K562 (cell line): ENCODE results near the gene FLVCR2. TPM values are rescaled to one million over a fixed set of nuclear protein-coding genes. Genes with fewer than 3 reads are reported as not detected.

Experiments
- ATAC-seq: fragments of 200-7000 bp; cut with Tn5 transposase; 3 replicates; pipeline ENCODE4 v1.9.1; 2020; ENCODE audit warnings: moderate library complexity
- BruUV-seq: library from RNA; stranded (reverse); fragments of 400-500 nt; replicated peaks from 2 replicates; lab custom pipeline; 2021; lab: Mats Ljungman, UMichigan
- CTCF ChIA-PET: fragments of 300-600 bp; formaldehyde crosslinking; extraction: SDS; loops from one replicate; lab custom pipeline; 2021; ENCODE audit warnings: low intra/inter-chr PET ratio; lab: Yijun Ruan, JAX
- POLR2A ChIA-PET: fragments of 300-600, 350-650 bp; sonication (Branson Sonifier 250); formaldehyde crosslinking; extraction: SDS; loops from one replicate; lab custom pipeline; 2021; ENCODE audit warnings: antibody characterized with exemption, inconsistent platforms; lab: Yijun Ruan, JAX
- DNase-seq, 4 experiments: peaks; one replicate each; pipeline versions ENCODE4 v3.0.0 to v3.0.0-alpha.2; 2011 to 2018; ENCODE audit warnings: low spot score in 3 of 4, mixed read lengths in 3 of 4; ENCODE audit errors: extremely low read depth in 1 of 4
- FAIRE-seq: peaks from 2 replicates; lab custom pipeline; 2011; peaks lifted over from hg19 to GRCh38; lab: Jason Lieb, UNC
- H2AFZ ChIP-seq: 2 replicates; pipeline ENCODE4 v1.6.0; 2011; ENCODE audit warnings: low read depth, low read length, control low read depth, inconsistent platforms
- H3K27ac ChIP-seq: fragments of 200-600 bp; 3 replicates; pipeline ENCODE4 v1.8.0; 2011; ENCODE audit warnings: low read depth, mild to moderate bottlenecking, control low read depth, inconsistent platforms, low read length, moderate library complexity, mixed read lengths; ENCODE audit errors: extremely low read depth
- H3K27me3 ChIP-seq, 2 experiments: fragments of 300-600 bp in 1 of 2; 2 replicates in 1 of 2; 3 replicates in 1 of 2; pipeline versions ENCODE4 v1.6.0 to v1.8.0; 2011; ENCODE audit warnings: inconsistent platforms in 2 of 2, low read length in 2 of 2, mild to moderate bottlenecking in 1 of 2, mixed read lengths in 1 of 2, moderate library complexity in 1 of 2; ENCODE audit not compliant: control insufficient read depth in 2 of 2, insufficient read depth in 2 of 2
- H3K36me3 ChIP-seq: fragments of 300-600 bp; 3 replicates; pipeline ENCODE4 v1.8.0; 2011; ENCODE audit warnings: mild to moderate bottlenecking, low read length, inconsistent platforms; ENCODE audit not compliant: control insufficient read depth, insufficient read depth
- H3K4me1 ChIP-seq, 2 experiments: fragments of 200-600 bp in 1 of 2; replicated peaks in 1 of 2; 2 replicates in 1 of 2; 3 replicates in 1 of 2; pipeline versions ENCODE4 v1.5.1 to v1.8.0; 2011; ENCODE audit warnings: inconsistent platforms in 2 of 2, low read length in 2 of 2, mild to moderate bottlenecking in 1 of 2, mixed read lengths in 1 of 2, moderate library complexity in 1 of 2; ENCODE audit not compliant: control insufficient read depth in 2 of 2, insufficient read depth in 2 of 2
- H3K4me2 ChIP-seq: 2 replicates; pipeline ENCODE4 v1.6.1; 2011; ENCODE audit warnings: low read length, control low read depth, inconsistent platforms, mixed read lengths; ENCODE audit not compliant: insufficient read depth
- H3K4me3 ChIP-seq: fragments of 200-600 bp; sonication (generic), shearing (Covaris generic); 2 replicates; pipeline ENCODE4 v1.5.1; 2016; ENCODE audit warnings: control low read depth, inconsistent platforms
- H3K79me2 ChIP-seq: fragments of 200-600 bp; 3 replicates; pipeline ENCODE4 v1.8.0; 2011; ENCODE audit warnings: low read length, inconsistent platforms; ENCODE audit not compliant: control insufficient read depth, insufficient read depth
- H3K9ac ChIP-seq, 2 experiments: 2 replicates each; pipeline versions ENCODE4 v1.6.0 to v1.6.1; 2011; ENCODE audit warnings: low read depth in 2 of 2, low read length in 2 of 2, control low read depth in 1 of 2, inconsistent platforms in 1 of 2, mild to moderate bottlenecking in 1 of 2, mixed read lengths in 1 of 2; ENCODE audit not compliant: insufficient read depth in 1 of 2
- H3K9me1 ChIP-seq: one replicate; pipeline ENCODE4 v1.6.0; 2011; ENCODE audit warnings: inconsistent platforms, mild to moderate bottlenecking, low read length, moderate library complexity; ENCODE audit not compliant: control insufficient read depth, insufficient read depth
- H3K9me3 ChIP-seq: replicated peaks from 2 replicates; pipeline ENCODE4 v1.5.1; 2011; ENCODE audit warnings: low read depth, low read length, inconsistent platforms; ENCODE audit not compliant: control insufficient read depth, insufficient read depth
- H4K20me1 ChIP-seq: replicated peaks from 2 replicates; pipeline ENCODE4 v1.6.1; 2011; ENCODE audit warnings: low read length, inconsistent platforms, mixed read lengths; ENCODE audit not compliant: control insufficient read depth, insufficient read depth
- FUS ChIP-seq: fragments of 200-400 bp; formaldehyde crosslinking; optimal IDR thresholded peaks from 2 replicates; pipeline ENCODE3; 2017; ENCODE audit warnings: low read depth, low read length
- TARDBP ChIP-seq: fragments of 450-650 bp; IDR thresholded peaks from 2 replicates; pipeline ENCODE4 v1.6.1; 2016
- WGBS: fragments of 100-300 bp; shearing (Covaris generic); methylation state at CpG from one replicate; pipeline ENCODE4 v1.1.6; 2016; ENCODE audit warnings: low coverage, mixed read lengths; ENCODE audit not compliant: insufficient coverage; ENCODE audit errors: missing lambda C conversion rate; 5-methylcytosine and 5-hydroxymethylcytosine counted together
- in situ Hi-C: fragments of 300-500 bp; cut with MboI; formaldehyde crosslinking; loops from 4 replicates; pipeline ENCODE4 v1.15.0; 2018; ENCODE audit warnings: inconsistent platforms, mixed read lengths
- intact Hi-C: fragments of 100-400 bp; cut with micrococcal nuclease; formaldehyde crosslinking; loops from 2 replicates; pipeline ENCODE4 v1.14.2; 2022
- polyA plus RNA-seq, 8 experiments: library from polyadenylated mRNA; depleted of rRNA in 4 of 8; stranded (reverse) in 5 of 8; unstranded in 3 of 8; fragments of >200 nt; fragmentation: Nextera tagmentation in 2 of 8; fragmentation: Illumina TruSeq in 1 of 8; extraction: Ambion mirVana in 2 of 8; extraction: Trizol in 1 of 8; gene quantifications; 2 replicates each; pipeline versions ENCODE4 v1.2.1 to v1.2.3, GENCODE V29; 2011 to 2014; ENCODE audit warnings: inconsistent platforms in 1 of 8, missing spikeins in 1 of 8
- total RNA-seq, 7 experiments: library from RNA; depleted of rRNA in 6 of 7; stranded (reverse); fragments of >200 nt in 6 of 7; fragmentation: Illumina TruSeq in 2 of 7; extraction: Trizol in 2 of 7; gene quantifications; 2 replicates each; pipeline versions ENCODE4 v1.2.1 to v1.2.3, GENCODE V29; 2011 to 2021; ENCODE audit warnings: low replicate concordance in 1 of 7
- TF ChIP-seq, protein P1 (sequence below): sonication (generic); formaldehyde crosslinking; IDR thresholded peaks from 2 replicates; pipeline ENCODE4 v1.8.0; 2022; ENCODE audit warnings: missing genetic modification reagents, mild to moderate bottlenecking, moderate library complexity, borderline replicate concordance

The FLVCR2 gene
- total and polyA plus RNA-seq, 9 of the 15 experiments (the other 6 are each of a cell fraction or from before 2014, with no cell fraction given), result 1.5 TPM; not detected in 8

DNA sequence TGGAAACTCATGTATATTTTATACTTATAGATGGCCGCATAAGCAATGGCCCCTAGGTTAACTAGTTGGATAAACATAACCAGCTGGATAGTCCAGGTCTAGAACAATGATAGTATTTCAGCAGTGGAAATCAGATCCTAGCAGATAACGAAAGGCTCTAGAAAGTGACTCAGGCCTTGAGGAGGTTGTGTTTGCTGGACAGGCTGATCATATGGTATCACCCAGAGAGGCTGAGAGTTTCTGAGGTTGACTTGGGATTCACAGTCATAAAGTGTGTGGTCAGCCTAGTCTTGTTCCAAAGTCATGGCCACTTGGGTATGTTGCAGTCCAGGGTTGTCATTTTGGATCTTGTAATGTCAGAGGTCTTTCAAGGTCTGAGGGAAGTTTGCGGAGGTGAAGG lies 16.8 kb downstream of the FLVCR2 start (continued):
- no peak for TF ChIP-seq FUS

DNA sequence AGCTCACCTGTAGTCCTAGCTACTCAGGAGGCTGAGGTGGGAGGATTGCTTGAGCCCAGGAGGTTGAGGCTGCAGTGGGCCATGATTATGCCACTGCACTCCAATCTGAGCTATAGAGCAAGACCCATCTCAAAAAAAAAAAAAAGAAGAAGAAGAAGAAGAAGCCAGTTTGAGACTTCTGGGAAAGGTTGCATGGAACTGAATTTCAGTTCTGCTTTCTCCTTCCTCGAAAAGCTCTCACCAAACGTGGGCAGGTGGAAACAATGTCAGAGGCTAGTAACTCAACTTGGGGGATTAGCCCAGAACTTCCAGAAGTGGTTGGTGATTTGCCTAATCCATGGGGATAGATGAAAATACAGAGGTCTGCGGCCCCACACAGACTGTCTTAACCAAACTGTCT lies 18.7 kb downstream of the FLVCR2 start:
- H3K79me2 ChIP-seq, result no peaks in the 10 kb centered on the region
- no TSS peak for BruUV-seq
- DNase-seq, result no peak
- WGBS, result 4% methylated on average over 3 of the region's 3 CpGs
- H3K4me3 ChIP-seq, result no peak overlapping the region
- H3K9ac ChIP-seq, result no peak overlapping the region
- H3K36me3 ChIP-seq, result no peaks in the 10 kb centered on the region
- no peak overlapping the region for H3K27ac ChIP-seq
- FAIRE-seq, result no peak
- no peaks in the 10 kb centered on the region for H3K9me3 ChIP-seq
- intact Hi-C loops, result loop anchor here (1.0 kb wide), 1 partner anchor 11 kb away; no protein-coding TSS in a partner anchor
- H3K27me3 ChIP-seq, result peaks cover 2 to 6% of the 10 kb centered on the region in 2 experiments; a peak in 3 of 5 replicates
- no peak overlapping the region for H3K4me2 ChIP-seq
- H2AFZ ChIP-seq, result no peak overlapping the region
- in situ Hi-C loops, result no loop called here
- ATAC-seq, result no peak
- TF ChIP-seq TARDBP, result no peak
- TF ChIP-seq, protein P1, sequence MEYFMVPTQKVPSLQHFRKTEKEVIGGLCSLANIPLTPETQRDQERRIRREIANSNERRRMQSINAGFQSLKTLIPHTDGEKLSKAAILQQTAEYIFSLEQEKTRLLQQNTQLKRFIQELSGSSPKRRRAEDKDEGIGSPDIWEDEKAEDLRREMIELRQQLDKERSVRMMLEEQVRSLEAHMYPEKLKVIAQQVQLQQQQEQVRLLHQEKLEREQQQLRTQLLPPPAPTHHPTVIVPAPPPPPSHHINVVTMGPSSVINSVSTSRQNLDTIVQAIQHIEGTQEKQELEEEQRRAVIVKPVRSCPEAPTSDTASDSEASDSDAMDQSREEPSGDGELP (CRISPR knock-in tag), result no peak
- no peaks in the 10 kb centered on the region for H3K9me1 ChIP-seq
- CTCF ChIA-PET, result no interaction called here
- no peaks in the 10 kb centered on the region for H3K4me1 ChIP-seq
- POLR2A ChIA-PET, result no interaction called here
- no peaks in the 10 kb centered on the region for H4K20me1 ChIP-seq
